ENCODE measurements around the gene LRRC28. TPM values are rescaled to one million over a fixed set of nuclear protein-coding genes. Genes with fewer than 3 reads are reported as not detected.

The LRRC28 gene
- total RNA-seq, 1 donor from 2014 or later, result 26.9 TPM

- no peaks in the 10 kb centered on the region for H3K9me3 Mint-ChIP-seq
- H3K4me1 Mint-ChIP-seq (ENCODE audit: unreplicated experiment), result no peaks in the 10 kb centered on the region
- H3K27ac Mint-ChIP-seq, result no peak overlapping the region
- no peak overlapping the region for H3K4me3 Mint-ChIP-seq
- peaks cover 32% of the 10 kb centered on the region for H3K36me3 Mint-ChIP-seq
- DNase-seq (ENCODE audit: extremely low spot score, unreplicated experiment), result no peak
- TF ChIP-seq CTCF (conservative IDR thresholded peaks at IDR 0.05), result no peak
- H3K27me3 Mint-ChIP-seq, result no peaks in the 10 kb centered on the region
Measured at GRCh38 chr15:99291643-99292042, 40.4 kb downstream of the LRRC28 start.

- no peaks in the 10 kb centered on the region for H3K9me3 Mint-ChIP-seq
- no peaks in the 10 kb centered on the region for H3K4me1 Mint-ChIP-seq (ENCODE audit: unreplicated experiment)
- no peak for TF ChIP-seq CTCF (conservative IDR thresholded peaks at IDR 0.05)
- DNase-seq (ENCODE audit: extremely low spot score, unreplicated experiment), result no peak
- no peaks in the 10 kb centered on the region for H3K27me3 Mint-ChIP-seq
- H3K27ac Mint-ChIP-seq, result no peak overlapping the region
- H3K4me3 Mint-ChIP-seq, result no peak overlapping the region
- peaks cover 32% of the 10 kb centered on the region for H3K36me3 Mint-ChIP-seq
Measured at GRCh38 chr15:99295840-99296239, 44.6 kb downstream of the LRRC28 start.

GRCh38 chr15:99296386-99296785 lies 45.1 kb downstream of the LRRC28 start:
- TF ChIP-seq CTCF (conservative IDR thresholded peaks at IDR 0.05), result no peak
- no peaks in the 10 kb centered on the region for H3K9me3 Mint-ChIP-seq
- no peaks in the 10 kb centered on the region for H3K27me3 Mint-ChIP-seq
- H3K36me3 Mint-ChIP-seq, result peaks cover 27% of the 10 kb centered on the region
- no peak overlapping the region for H3K4me3 Mint-ChIP-seq
- no peak overlapping the region for H3K27ac Mint-ChIP-seq
- H3K4me1 Mint-ChIP-seq (ENCODE audit: unreplicated experiment), result no peaks in the 10 kb centered on the region
- DNase-seq (ENCODE audit: extremely low spot score, unreplicated experiment), result no peak

GRCh38 chr15:99303907-99304306 lies 52.6 kb downstream of the LRRC28 start:
- Mint-ChIP-seq H3K4me3 (no peak overlapping the region), H3K27ac (no peak overlapping the region), H3K9me3 (no peaks in the 10 kb centered on the region), H3K4me1 (ENCODE audit: unreplicated experiment) (peaks cover 12% of the 10 kb centered on the region), H3K27me3 (no peaks in the 10 kb centered on the region), H3K36me3 (no peaks in the 10 kb centered on the region)
- TF ChIP-seq CTCF (conservative IDR thresholded peaks at IDR 0.05), result no peak
- no peak for DNase-seq (ENCODE audit: extremely low spot score, unreplicated experiment)

- H3K4me3 Mint-ChIP-seq, result no peak overlapping the region
Measured at GRCh38 chr15:99305761-99306505, 54.7 kb downstream of the LRRC28 start.

More at GRCh38 chr15:99305761-99306505, 54.7 kb downstream of the LRRC28 start:
- Mint-ChIP-seq H3K27me3 (no peaks in the 10 kb centered on the region), H3K9me3 (no peaks in the 10 kb centered on the region), H3K27ac (no peak overlapping the region), H3K36me3 (no peaks in the 10 kb centered on the region), H3K4me1 (ENCODE audit: unreplicated experiment) (peaks cover 12% of the 10 kb centered on the region)
- DNase-seq (ENCODE audit: extremely low spot score, unreplicated experiment), result no peak
- TF ChIP-seq CTCF (conservative IDR thresholded peaks at IDR 0.05), result no peak

Data from type B pancreatic cell (in vitro differentiated cells).